Stimulated activated CD4-positive, alpha-beta T cell treated with anti-CD3 and anti-CD28 coated beads, Interleukin-2, amount 100 ng/mL, for 4 hours (primary cell): Measurements from ENCODE around the gene DPP10.

Experiments used
- DNase-seq: peaks from one replicate; pipeline ENCODE4 v3.0.0-alpha.2; 2020; ENCODE audit warnings: low read depth

DPP10 gene

GRCh38 chr2:115285416-115285815, 843.0 kb downstream of the DPP10 start:
- DNase-seq, result no peak

- no peak for DNase-seq
Measured at GRCh38 chr2:115290478-115290877, 848.0 kb downstream of the DPP10 start.

DNA sequence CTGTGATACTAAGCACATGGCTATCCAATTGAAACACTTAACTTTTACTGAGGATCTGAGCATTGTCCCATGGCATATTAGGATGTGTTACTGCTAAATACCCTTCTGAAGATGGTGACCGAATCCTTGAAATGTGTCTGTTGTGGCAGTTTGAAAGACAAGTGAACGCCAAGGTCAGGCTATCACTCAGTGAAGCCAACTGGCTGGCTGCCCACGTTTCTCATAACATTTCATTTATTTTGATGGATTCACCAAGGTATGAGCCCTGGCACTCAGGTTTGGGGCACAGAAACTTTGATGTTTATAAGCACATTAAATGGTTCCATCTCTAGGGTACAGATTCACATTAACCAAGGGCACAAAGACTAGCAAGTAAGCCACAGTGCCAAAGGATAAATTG, 850.3 kb downstream of the DPP10 start:
- no peak for DNase-seq

DNA sequence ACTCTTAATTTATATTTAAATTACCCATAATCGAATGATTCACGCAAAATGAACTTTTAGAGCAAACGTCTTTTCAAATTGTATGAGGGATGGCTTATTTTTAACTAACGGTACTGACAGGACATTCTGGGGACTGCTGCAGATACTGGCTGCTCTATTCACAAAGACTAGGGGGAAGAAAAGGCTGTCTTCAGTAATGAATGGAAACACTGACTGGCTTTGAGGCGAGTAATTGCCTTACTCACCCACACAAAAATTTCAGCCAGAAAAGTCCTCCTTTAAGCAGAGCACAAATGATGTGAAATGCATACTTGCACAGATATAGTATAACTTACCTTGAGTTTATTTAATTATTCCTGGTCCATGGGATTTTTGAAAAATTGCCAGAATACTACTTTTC, 852.6 kb downstream of the DPP10 start:
- no peak for DNase-seq

DNA sequence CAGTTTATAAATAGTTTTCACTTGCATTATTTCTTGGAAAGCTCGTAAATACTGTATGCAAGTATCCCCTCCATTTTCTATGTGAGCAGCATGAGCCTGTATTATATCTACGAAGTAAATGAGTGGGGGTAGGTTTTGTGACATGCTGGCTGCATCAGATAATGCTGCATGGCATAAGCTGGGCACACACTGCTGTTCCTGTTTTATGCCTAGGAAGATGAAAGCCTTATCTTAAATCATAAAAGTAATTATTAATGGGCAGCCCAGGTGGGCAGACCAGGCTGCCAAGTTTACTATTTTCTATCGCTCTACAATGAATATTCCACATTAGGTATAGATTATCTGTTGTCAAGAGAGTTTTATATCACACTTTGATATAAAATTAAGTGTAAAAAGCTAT, 854.6 kb downstream of the DPP10 start:
- no peak for DNase-seq

DNA sequence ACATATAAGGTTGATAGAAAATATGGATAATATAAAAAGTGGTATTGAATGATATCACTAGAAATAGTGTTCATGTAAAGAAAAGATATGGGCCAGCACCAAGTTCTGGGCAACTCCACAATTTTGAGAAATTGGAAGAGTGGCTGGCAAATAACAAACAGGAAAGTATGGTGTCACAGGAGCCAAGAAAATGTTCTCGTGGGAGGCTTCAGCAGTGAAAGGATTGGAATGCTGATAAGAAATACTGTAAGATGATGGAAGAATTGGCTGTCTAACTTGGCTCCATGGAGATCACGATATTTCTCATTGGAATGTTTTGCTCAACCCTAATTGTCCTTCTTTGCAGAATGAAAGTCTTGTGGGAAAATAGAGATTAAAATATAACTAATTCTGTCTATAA, 856.8 kb downstream of the DPP10 start:
- DNase-seq, result no peak

GRCh38 chr2:115305712-115306111, 863.3 kb downstream of the DPP10 start:
- no peak for DNase-seq

DNA sequence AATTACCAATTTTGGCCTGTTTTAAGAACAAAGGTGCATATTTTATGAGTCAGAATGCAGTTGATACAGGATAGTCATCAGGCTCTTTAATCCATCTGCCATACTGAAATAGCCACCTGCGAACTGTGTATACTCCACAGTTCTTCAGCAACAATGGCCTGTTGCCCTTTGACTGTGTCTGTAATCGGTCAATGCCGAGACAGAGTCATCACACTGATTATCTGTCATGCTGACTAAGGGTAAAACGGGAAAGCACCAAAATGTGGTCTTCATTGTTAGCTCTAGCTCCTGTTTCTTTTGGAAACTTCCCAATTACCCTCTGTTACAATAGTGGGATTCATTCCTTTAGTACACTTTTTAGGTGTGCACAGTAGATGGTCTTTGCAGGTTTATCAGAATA, 871.7 kb downstream of the DPP10 start:
- no peak for DNase-seq

- DNase-seq, result no peak
Measured at GRCh38 chr2:115327061-115327460, 884.6 kb downstream of the DPP10 start.

DNA sequence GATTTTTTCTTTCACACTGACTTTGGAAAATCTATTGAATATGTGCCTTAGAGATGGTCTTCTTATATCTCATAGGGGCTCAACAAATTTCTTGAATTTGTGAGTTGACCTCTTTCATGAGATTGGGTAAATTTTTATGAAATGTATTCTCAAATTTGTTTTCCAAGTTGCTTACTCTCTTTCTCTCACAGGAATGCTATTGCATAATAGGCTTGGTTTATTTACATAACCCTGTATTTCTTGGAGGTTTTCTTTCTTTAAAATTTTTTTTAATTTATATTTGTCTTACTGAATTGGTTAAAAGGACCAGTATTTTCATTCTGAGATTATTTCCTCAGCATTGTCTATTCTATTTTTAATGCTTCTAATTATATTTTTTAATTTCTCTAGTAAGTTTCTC, 917.1 kb downstream of the DPP10 start:
- DNase-seq, result no peak

GRCh38 chr2:115364093-115364492, 921.7 kb downstream of the DPP10 start:
- DNase-seq, result no peak

DNA sequence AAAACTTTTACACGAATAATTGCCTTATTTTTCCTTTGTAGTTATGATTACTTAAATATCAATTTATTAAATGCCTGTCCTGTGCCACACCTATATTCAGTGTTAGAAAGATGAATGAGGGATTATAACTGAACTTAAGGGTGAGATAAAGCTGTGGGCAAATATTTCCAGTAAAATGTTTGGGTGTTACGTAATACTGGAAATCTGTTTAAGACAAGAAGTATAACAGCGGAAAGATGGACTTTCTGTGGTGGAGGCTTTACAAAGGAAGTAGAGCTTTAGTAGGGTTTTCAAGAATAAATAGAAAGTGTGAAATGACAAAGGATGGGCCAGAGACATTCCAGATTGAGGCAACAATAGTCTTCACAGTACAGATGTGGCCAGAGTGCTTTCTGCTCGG, 927.0 kb downstream of the DPP10 start:
- no peak for DNase-seq

- DNase-seq, result no peak
Measured at GRCh38 chr2:115374981-115375380, 932.5 kb downstream of the DPP10 start.

- DNase-seq, result no peak
Measured at GRCh38 chr2:115384399-115384798, 942.0 kb downstream of the DPP10 start.

DNA sequence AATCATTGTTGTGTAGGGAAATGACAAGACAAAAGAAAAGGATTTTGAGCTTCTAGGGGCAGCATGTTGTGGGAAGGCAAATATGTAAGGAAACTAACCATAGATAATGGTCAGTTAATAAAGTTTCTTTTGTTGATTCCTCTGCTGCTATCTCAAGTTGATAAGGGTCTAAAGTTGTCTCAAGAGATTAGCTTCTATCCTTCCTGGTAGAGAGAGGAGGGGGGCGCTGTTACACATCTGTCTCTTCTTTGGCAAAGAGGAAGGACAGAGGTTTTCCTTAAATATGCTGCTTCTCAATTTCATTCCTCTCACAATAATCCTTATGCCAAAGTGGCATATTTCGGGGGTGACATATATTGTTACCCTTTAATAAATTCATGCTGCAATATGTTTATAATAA, 944.0 kb downstream of the DPP10 start:
- no peak for DNase-seq

DNA sequence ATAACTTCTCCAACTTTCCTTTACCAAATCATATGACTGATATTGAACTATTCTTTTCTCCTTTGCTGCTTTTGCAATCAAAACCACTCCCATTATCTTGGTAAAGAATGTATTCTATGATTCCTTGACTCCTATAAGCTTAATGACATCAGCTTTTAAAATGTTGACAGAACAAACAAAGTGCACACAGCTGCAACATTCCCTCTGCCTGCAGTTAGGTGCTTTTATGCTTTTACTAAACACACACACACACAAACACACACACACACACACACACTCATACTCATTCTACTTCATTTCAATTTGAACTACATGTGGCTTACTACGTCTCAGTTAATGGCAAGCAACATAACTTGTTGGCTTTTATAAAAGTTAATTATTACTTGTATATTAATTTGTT, 946.6 kb downstream of the DPP10 start:
- DNase-seq, result no peak

GRCh38 chr2:115389898-115390565, 947.6 kb downstream of the DPP10 start:
- DNase-seq, result no peak

- DNase-seq, result no peak
Measured at GRCh38 chr2:115396579-115396978, 954.1 kb downstream of the DPP10 start.

- no peak for DNase-seq
Measured at GRCh38 chr2:115400940-115401339, 958.5 kb downstream of the DPP10 start.

GRCh38 chr2:115412501-115412900, 970.1 kb downstream of the DPP10 start:
- DNase-seq, result no peak

DNA sequence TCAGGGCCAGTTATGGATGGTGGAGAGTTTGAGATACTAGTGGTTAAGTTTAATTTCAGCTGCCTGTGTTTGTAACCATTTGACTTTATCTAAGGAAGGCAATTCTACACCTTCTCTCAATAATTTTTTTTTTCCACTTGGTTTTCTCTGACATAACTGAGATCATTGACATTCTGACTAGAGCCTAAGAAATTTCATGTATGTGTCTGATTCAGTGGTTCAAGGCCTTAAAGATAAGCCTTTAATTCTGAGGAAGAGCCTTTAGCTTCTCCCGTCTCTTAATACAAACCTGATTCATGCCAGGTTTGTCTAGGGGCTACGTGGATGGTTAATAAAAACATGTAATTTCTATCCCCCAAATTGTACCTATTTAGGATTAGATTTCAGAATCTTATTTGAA, 971.4 kb downstream of the DPP10 start:
- no peak for DNase-seq

- DNase-seq, result no peak
Measured at GRCh38 chr2:115414466-115414865, 972.0 kb downstream of the DPP10 start.

- no peak for DNase-seq
Measured at GRCh38 chr2:115422004-115422634, 979.7 kb downstream of the DPP10 start.

- no peak for DNase-seq
Measured at GRCh38 chr2:115427436-115427835, 985.0 kb downstream of the DPP10 start.
